IPS DF 6.9 (cell line): ENCODE results near the gene MCU.

Source experiments
- DNase-seq: peaks from one replicate; pipeline ENCODE4 v3.0.0-alpha.2; 2013; ENCODE audit warnings: low read depth, low spot score
- H3K27ac ChIP-seq: one replicate; pipeline ENCODE4 v1.5.1; 2013; ENCODE audit warnings: low read length, control low read depth
- H3K27me3 ChIP-seq: 2 replicates; pipeline ENCODE4 v1.6.1; 2013; ENCODE audit warnings: mild to moderate bottlenecking, low read length; ENCODE audit not compliant: control insufficient read depth, insufficient read depth
- H3K36me3 ChIP-seq: 2 replicates; pipeline ENCODE4 v1.6.1; 2013; ENCODE audit warnings: low read length; ENCODE audit not compliant: control insufficient read depth, insufficient read depth
- H3K4me1 ChIP-seq: 2 replicates; pipeline ENCODE4 v1.6.1; 2013; ENCODE audit warnings: low read length; ENCODE audit not compliant: control insufficient read depth, insufficient read depth
- H3K4me3 ChIP-seq: 2 replicates; pipeline ENCODE4 v1.5.1; 2013; ENCODE audit warnings: mild to moderate bottlenecking, low read length
- H3K9me3 ChIP-seq: 2 replicates; pipeline ENCODE4 v1.6.1; 2013; ENCODE audit warnings: low read length, inconsistent platforms; ENCODE audit not compliant: control insufficient read depth, insufficient read depth
- WGBS: extraction: QIAGEN DNeasy Blood & Tissue Kit; methylation state at CpG from one replicate; pipeline ENCODE4 v1.1.7; 2013; ENCODE audit warnings: mixed read lengths, missing lambda C conversion rate; ENCODE audit not compliant: insufficient read length, insufficient coverage; 5-methylcytosine and 5-hydroxymethylcytosine counted together

The MCU gene

GRCh38 chr10:72800741-72801092 is 108.8 kb downstream of the MCU start:
- H3K36me3 ChIP-seq: no peaks in the 10 kb centered on the region
- H3K4me1 ChIP-seq: no peaks in the 10 kb centered on the region
- no peaks in the 10 kb centered on the region for H3K9me3 ChIP-seq
- WGBS: no CpG with 5 or more reads among the region's 6 CpGs
- no peak for DNase-seq
- H3K27ac ChIP-seq: no peak overlapping the region
- no peak overlapping the region for H3K4me3 ChIP-seq
- no peaks in the 10 kb centered on the region for H3K27me3 ChIP-seq

DNA sequence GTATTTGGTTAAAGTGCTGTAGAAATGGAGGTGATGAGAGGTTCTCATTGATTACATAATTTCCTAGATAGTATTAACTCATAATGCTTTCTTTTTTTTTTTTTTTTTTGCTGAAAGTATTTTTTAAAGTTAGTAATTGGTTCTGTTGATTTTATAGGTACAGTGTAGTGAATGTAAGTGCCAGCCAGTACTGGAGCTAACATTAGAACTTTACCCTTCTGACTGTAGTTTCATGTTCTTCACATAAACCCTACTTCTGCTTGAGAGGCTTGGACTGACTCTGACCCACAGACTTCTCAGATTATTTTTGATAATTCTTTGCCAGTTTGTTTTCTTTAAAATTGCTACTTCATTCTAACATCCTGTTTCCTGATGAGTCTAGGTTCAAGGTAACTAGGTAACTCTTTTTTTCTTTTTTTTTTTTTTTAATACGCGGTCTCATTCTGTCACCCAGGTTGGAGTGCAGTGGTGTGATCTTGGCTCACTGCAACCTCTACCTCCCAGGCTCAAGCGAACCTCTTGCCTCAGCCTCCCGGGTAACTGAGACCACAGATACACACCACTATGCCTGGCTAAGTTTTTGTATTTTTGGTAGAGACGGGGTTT is 109.4 kb downstream of the MCU start:
- H3K4me3 ChIP-seq: no peak overlapping the region
- no peak for DNase-seq
- H3K9me3 ChIP-seq: no peaks in the 10 kb centered on the region
- no peaks in the 10 kb centered on the region for H3K36me3 ChIP-seq
- WGBS: no CpG with 5 or more reads among the region's 5 CpGs
- H3K4me1 ChIP-seq: no peaks in the 10 kb centered on the region
- no peak overlapping the region for H3K27ac ChIP-seq
- no peaks in the 10 kb centered on the region for H3K27me3 ChIP-seq

DNA sequence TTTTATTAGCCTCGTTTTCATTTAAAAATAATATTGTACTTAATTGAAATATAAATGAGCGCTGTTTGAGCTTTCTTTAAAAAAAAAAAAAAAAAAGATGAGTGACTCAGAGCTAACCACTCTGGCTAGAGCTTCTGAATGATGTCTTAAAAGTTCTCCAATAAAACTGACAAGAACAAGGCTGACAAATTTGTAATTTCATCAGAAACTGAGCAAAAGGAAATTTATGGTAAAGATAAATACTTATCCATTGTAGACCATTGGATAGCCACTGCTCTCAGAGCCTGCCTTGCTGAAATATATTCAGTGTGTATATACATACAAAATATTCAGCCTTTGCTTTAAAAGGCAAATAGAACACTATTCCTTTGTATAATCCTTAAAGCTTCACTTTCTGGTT is 110.4 kb downstream of the MCU start:
- no CpG with 5 or more reads among the region's 2 CpGs for WGBS
- Histone ChIP-seq H3K27ac (no peak overlapping the region), H3K36me3 (no peaks in the 10 kb centered on the region), H3K9me3 (no peaks in the 10 kb centered on the region), H3K27me3 (no peaks in the 10 kb centered on the region), H3K4me1 (no peaks in the 10 kb centered on the region), H3K4me3 (no peak overlapping the region)
- no peak for DNase-seq

GRCh38 chr10:72802763-72803505 is 111.0 kb downstream of the MCU start:
- no peak overlapping the region for H3K27ac ChIP-seq
- no peak overlapping the region for H3K4me3 ChIP-seq
- no peaks in the 10 kb centered on the region for H3K4me1 ChIP-seq
- WGBS: no CpG with 5 or more reads among the region's 4 CpGs
- H3K36me3 ChIP-seq: no peaks in the 10 kb centered on the region
- no peaks in the 10 kb centered on the region for H3K27me3 ChIP-seq
- DNase-seq: no peak
- no peaks in the 10 kb centered on the region for H3K9me3 ChIP-seq

DNA sequence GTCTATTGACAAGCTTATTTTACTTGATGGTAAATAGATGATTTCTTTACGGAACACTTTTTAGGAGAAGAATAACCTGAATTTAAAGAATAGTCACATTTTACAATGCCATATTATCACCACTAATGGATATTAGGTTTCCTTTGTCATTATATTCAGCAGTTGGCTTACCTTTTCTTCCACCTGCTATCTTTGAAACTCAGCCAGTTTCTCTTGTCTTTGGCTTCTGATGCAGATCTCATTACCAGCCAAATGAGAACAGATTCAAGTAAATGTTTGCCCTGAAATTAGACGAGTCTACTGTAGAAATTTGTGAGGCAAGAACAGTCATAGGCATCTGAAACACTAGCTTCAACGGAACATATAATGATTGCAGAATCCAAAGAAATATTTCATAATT is 116.1 kb downstream of the MCU start:
- WGBS: no CpG with 5 or more reads among the region's 3 CpGs
- no peaks in the 10 kb centered on the region for H3K4me1 ChIP-seq
- DNase-seq: no peak

GRCh38 chr10:72809006-72809405 is 117.1 kb downstream of the MCU start:
- WGBS: no CpG with 5 or more reads among the region's 1 CpG
- H3K4me3 ChIP-seq: no peak overlapping the region
- H3K9me3 ChIP-seq: no peaks in the 10 kb centered on the region
- no peaks in the 10 kb centered on the region for H3K36me3 ChIP-seq
- DNase-seq: no peak
- no peaks in the 10 kb centered on the region for H3K27me3 ChIP-seq
- no peaks in the 10 kb centered on the region for H3K4me1 ChIP-seq
- no peak overlapping the region for H3K27ac ChIP-seq

More for the DNA sequence above, 116.1 kb downstream of the MCU start:
- no peaks in the 10 kb centered on the region for H3K36me3 ChIP-seq
- H3K27me3 ChIP-seq: no peaks in the 10 kb centered on the region
- no peak overlapping the region for H3K27ac ChIP-seq
- no peaks in the 10 kb centered on the region for H3K9me3 ChIP-seq
- no peak overlapping the region for H3K4me3 ChIP-seq

DNA sequence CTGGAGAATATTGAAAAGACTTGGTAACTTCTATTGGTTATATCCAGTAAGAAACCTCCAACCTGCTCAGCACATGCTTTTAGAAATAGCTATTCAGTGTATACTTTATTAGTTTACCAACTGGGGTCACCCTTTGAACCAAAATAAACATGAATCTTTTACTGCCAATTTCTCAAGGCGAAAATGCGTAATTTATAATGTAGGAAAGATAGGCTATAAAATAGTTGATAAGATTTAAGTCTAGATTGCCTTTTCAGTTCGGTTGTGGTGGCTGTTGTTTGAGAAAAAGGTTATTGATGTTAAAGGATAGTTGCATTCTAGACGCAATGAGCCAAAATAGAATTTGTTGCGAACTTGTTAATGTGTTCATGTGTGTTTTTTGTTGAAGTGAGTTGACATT is 119.0 kb downstream of the MCU start:
- Histone ChIP-seq H3K4me3 (no peak overlapping the region), H3K9me3 (no peaks in the 10 kb centered on the region), H3K4me1 (no peaks in the 10 kb centered on the region), H3K36me3 (no peaks in the 10 kb centered on the region), H3K27me3 (no peaks in the 10 kb centered on the region), H3K27ac (no peak overlapping the region)
- WGBS: 100% methylated on average over 3 of the region's 5 CpGs
- no peak for DNase-seq

DNA sequence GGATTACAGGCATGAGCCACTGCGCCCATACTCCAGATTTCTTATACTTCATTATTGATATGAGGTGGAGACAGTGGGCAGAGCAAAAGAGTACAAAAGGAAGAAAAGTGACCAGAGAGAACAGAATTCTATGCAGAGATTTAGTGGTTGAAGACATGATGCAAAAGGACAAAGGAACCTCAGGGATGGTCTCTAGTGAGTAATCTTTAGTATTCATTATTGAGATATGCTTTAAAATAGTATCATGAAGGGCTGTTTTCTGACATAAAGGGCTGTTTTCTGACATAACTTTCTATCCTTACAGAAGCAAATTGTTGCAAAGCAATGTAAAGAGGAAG is 120.4 kb downstream of the MCU start:
- Histone ChIP-seq H3K27me3 (no peaks in the 10 kb centered on the region), H3K4me3 (no peak overlapping the region), H3K9me3 (no peaks in the 10 kb centered on the region), H3K36me3 (no peaks in the 10 kb centered on the region), H3K4me1 (no peaks in the 10 kb centered on the region), H3K27ac (no peak overlapping the region)
- no peak for DNase-seq
- no CpG with 5 or more reads among the region's 1 CpG for WGBS

GRCh38 chr10:72812753-72813430 is 120.9 kb downstream of the MCU start:
- WGBS: no CpG with 5 or more reads among the region's 4 CpGs
- no peak overlapping the region for H3K27ac ChIP-seq
- no peaks in the 10 kb centered on the region for H3K27me3 ChIP-seq
- H3K4me3 ChIP-seq: no peak overlapping the region
- H3K36me3 ChIP-seq: no peaks in the 10 kb centered on the region
- no peaks in the 10 kb centered on the region for H3K4me1 ChIP-seq
- no peak for DNase-seq
- H3K9me3 ChIP-seq: no peaks in the 10 kb centered on the region

DNA sequence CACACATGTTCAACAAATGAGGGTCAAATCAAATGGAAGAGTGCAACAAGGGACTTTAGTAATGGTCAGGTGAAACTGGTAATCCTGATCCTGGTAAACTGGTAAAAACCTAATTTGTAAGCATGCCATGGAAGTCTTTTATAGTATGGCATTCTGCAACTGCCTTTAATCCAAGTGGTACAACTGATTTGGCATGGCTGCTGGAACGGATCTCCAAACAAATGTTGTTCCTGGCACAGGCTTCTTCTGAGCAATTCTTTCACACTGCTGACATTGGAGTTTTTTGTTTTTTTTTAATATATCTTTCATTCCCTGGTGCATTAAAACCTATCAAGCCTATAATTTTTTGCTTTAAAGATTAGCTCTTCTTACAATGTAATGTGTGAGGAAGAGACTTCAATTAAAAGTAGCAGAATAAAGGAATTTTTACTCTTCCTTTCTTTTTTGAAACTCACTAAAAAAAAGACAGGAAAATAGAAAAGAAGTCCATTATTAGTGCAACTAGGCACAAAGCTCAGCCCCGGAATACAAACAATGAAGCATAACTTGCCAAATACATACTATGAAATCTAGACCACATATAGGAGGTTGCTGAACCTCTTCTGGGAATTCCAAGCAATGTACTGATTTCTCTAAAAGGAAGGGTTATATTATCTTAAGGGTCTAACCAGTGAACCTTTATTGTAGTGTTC is 122.3 kb downstream of the MCU start:
- H3K9me3 ChIP-seq: no peaks in the 10 kb centered on the region
- no peaks in the 10 kb centered on the region for H3K36me3 ChIP-seq
- H3K4me3 ChIP-seq: no peak overlapping the region
- WGBS: no CpG with 5 or more reads among the region's 2 CpGs
- H3K27me3 ChIP-seq: no peaks in the 10 kb centered on the region
- H3K4me1 ChIP-seq: no peaks in the 10 kb centered on the region
- no peak overlapping the region for H3K27ac ChIP-seq
- no peak for DNase-seq
